GM12892 (cell line): ENCODE measurements around the gene PAK6.

Experiments used
- POLR2A ChIP-seq: IDR thresholded peaks from 2 replicates; pipeline ENCODE4 v1.6.1; 2011; ENCODE audit warnings: low read depth, low read length, control low read depth
- POLR2AphosphoS5 ChIP-seq: IDR thresholded peaks from 2 replicates; pipeline ENCODE4 v1.6.1; 2011; ENCODE audit warnings: low read depth, low read length, control low read depth

DNA sequence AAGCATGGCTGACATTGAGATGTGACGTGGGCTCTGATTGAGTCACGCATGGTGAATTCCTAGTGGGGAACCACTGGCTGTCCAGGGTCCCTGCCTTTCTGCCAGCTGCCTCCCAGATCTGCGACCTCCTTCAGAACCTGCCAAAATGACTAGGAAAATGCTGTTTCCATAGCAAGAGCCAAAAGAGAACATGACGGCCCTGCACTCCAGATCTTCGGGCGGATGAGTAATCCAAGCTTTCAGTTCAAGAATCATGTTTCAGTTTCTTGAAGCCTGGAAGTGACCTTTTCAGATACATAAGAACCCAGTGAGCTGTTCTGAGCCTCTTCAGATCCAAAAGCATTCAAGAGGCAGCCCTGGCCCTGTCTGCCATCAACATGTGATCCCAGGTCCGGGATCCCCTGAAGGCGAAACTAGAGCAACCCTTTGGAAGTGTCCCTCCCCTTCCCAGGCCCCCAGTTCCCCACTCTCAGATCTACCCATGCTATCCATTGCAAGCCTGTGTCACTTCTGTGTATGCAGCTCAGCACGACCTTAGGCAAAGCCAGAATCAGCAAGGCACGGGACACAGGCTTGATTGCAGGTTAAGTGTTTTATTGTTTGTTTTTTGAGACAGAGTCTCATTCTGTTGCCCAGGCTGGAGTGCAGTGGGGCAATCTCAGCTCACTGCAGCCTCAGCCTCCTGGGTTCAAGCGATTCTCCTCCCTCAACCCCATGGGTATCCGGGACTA is 24.3 kb downstream of the PAK6 start:
- TF ChIP-seq POLR2AphosphoS5: no peak
- TF ChIP-seq POLR2A: no peak
